Activated CD8-positive, alpha-beta memory T cell treated with anti-CD3 and anti-CD28 coated beads, Interleukin-2, amount 10 ng/mL, durations not matched to agents 7 days and 5 days (primary cell): Measurements from ENCODE around the gene NR3C2. TPM values are rescaled to one million over a fixed set of nuclear protein-coding genes. Genes with fewer than 3 reads are reported as not detected.

ENCODE experiments used
- ATAC-seq: fragments of 150-1000 bp; cut with Tn5 transposase; one replicate; pipeline ENCODE4 v1.10.0; 2021; ENCODE audit warnings: moderate library complexity
- CTCF ChIA-PET: fragments of 350-600 bp; sonication (Branson Sonifier 250); formaldehyde crosslinking; loops from one replicate; lab custom pipeline; 2021; ENCODE audit warnings: antibody characterized with exemption; lab: Charles Lee
- DNase-seq: peaks from one replicate; pipeline ENCODE4 v3.0.0-alpha.2; 2020
- H3K27ac Mint-ChIP-seq: one replicate; pipeline ENCODE4 v1.8.0; 2021; ENCODE audit warnings: mild to moderate bottlenecking, mixed read lengths
- H3K27me3 Mint-ChIP-seq: one replicate; pipeline ENCODE4 v1.8.0; 2021; ENCODE audit warnings: mixed read lengths
- H3K36me3 Mint-ChIP-seq: one replicate; pipeline ENCODE4 v1.8.0; 2021; ENCODE audit warnings: mild to moderate bottlenecking, mixed read lengths
- H3K4me1 Mint-ChIP-seq: one replicate; pipeline ENCODE4 v1.8.0; 2021; ENCODE audit warnings: mixed read lengths
- H3K4me3 Mint-ChIP-seq: one replicate; pipeline ENCODE4 v1.8.0; 2021; ENCODE audit warnings: mild to moderate bottlenecking, moderate library complexity, mixed read lengths
- H3K9me3 Mint-ChIP-seq: one replicate; pipeline ENCODE4 v1.8.0; 2022; ENCODE audit warnings: low read depth, mixed read lengths
- total RNA-seq, 2 experiments: library from RNA; stranded (reverse); gene quantifications; one replicate each; pipeline ENCODE4 v1.2.3, GENCODE V29; 2021

The NR3C2 gene
- 1 to 10 TPM; 2.2 to 9.0 TPM for total RNA-seq

GRCh38 chr4:148441986-148442831 is at the start of gene NR3C2:
Gene NR3C2 (minus strand): TSS chr4:148442414.
- ATAC-seq (peak; percentile 90), DNase-seq (peak; percentile 99)
- H3K9me3 Mint-ChIP-seq = no peaks in the 10 kb centered on the region
- no peaks in the 10 kb centered on the region for H3K36me3 Mint-ChIP-seq
- CTCF ChIA-PET = interaction anchor here (1.1 to 2.2 kb wide), 4 partner anchors 88 to 575 kb away, joined by 3 to 13 read pairs (median 4); no protein-coding TSS in a partner anchor
- peaks cover 27% of the 10 kb centered on the region for H3K4me1 Mint-ChIP-seq
- peak within 1 kb of the TSS; percentile 89 for H3K27ac Mint-ChIP-seq
- H3K27me3 Mint-ChIP-seq = peaks cover 21% of the 10 kb centered on the region
- peak within 1 kb of the TSS; percentile 93 for H3K4me3 Mint-ChIP-seq

GRCh38 chr4:148487181-148487580 is 45.0 kb upstream of the NR3C2 start:
- ATAC-seq (no peak), DNase-seq (no peak)
- Mint-ChIP-seq H3K9me3 (no peaks in the 10 kb centered on the region), H3K4me3 (no peak overlapping the region), H3K27ac (no peak overlapping the region), H3K4me1 (no peaks in the 10 kb centered on the region), H3K36me3 (no peaks in the 10 kb centered on the region), H3K27me3 (no peaks in the 10 kb centered on the region)
- CTCF ChIA-PET = no interaction called here

- CTCF ChIA-PET = no interaction called here
- no peaks in the 10 kb centered on the region for H3K9me3 Mint-ChIP-seq
- ATAC-seq (no peak), DNase-seq (no peak)
- H3K27me3 Mint-ChIP-seq = peaks cover 4% of the 10 kb centered on the region
- no peak overlapping the region for H3K4me3 Mint-ChIP-seq
- H3K27ac Mint-ChIP-seq = no peak overlapping the region
- no peaks in the 10 kb centered on the region for H3K36me3 Mint-ChIP-seq
- H3K4me1 Mint-ChIP-seq = no peaks in the 10 kb centered on the region
Observed at GRCh38 chr4:148481636-148482035, 39.4 kb upstream of the NR3C2 start.

- no peak overlapping the region for H3K4me3 Mint-ChIP-seq
- no peak overlapping the region for H3K27ac Mint-ChIP-seq
- ATAC-seq (no peak), DNase-seq (no peak)
- no peaks in the 10 kb centered on the region for H3K9me3 Mint-ChIP-seq
- no peaks in the 10 kb centered on the region for H3K4me1 Mint-ChIP-seq
- no peaks in the 10 kb centered on the region for H3K36me3 Mint-ChIP-seq
- peaks cover 4% of the 10 kb centered on the region for H3K27me3 Mint-ChIP-seq
- CTCF ChIA-PET = no interaction called here
Observed at GRCh38 chr4:148477276-148477675, 35.1 kb upstream of the NR3C2 start.

GRCh38 chr4:148469938-148470337 is 27.7 kb upstream of the NR3C2 start:
- no peak overlapping the region for H3K4me3 Mint-ChIP-seq
- no peaks in the 10 kb centered on the region for H3K9me3 Mint-ChIP-seq
- H3K27ac Mint-ChIP-seq = no peak overlapping the region
- H3K27me3 Mint-ChIP-seq = peaks cover 3% of the 10 kb centered on the region
- ATAC-seq (no peak), DNase-seq (no peak)
- no peaks in the 10 kb centered on the region for H3K4me1 Mint-ChIP-seq
- H3K36me3 Mint-ChIP-seq = no peaks in the 10 kb centered on the region
- CTCF ChIA-PET = no interaction called here

- DNase-seq (no peak), ATAC-seq (no peak)
- CTCF ChIA-PET = no interaction called here
- Mint-ChIP-seq H3K9me3 (peaks cover 5% of the 10 kb centered on the region), H3K4me1 (no peaks in the 10 kb centered on the region), H3K27ac (no peak overlapping the region), H3K36me3 (no peaks in the 10 kb centered on the region), H3K27me3 (peaks cover 8% of the 10 kb centered on the region), H3K4me3 (no peak overlapping the region)
Observed at GRCh38 chr4:148454835-148455234, 12.6 kb upstream of the NR3C2 start.

- Mint-ChIP-seq H3K4me3 (no peak overlapping the region), H3K4me1 (no peaks in the 10 kb centered on the region), H3K9me3 (peaks cover 5% of the 10 kb centered on the region), H3K27me3 (peaks cover 9% of the 10 kb centered on the region), H3K27ac (no peak overlapping the region), H3K36me3 (no peaks in the 10 kb centered on the region)
- ATAC-seq = no peak
- DNase-seq = no peak
- CTCF ChIA-PET = no interaction called here
Observed at GRCh38 chr4:148453833-148454232, 11.6 kb upstream of the NR3C2 start.

GRCh38 chr4:148452970-148453369 is 10.8 kb upstream of the NR3C2 start:
- H3K27ac Mint-ChIP-seq = no peak overlapping the region
- DNase-seq = no peak
- H3K4me1 Mint-ChIP-seq = no peaks in the 10 kb centered on the region
- CTCF ChIA-PET = no interaction called here
- no peak overlapping the region for H3K4me3 Mint-ChIP-seq
- no peak for ATAC-seq
- H3K9me3 Mint-ChIP-seq = peaks cover 5% of the 10 kb centered on the region
- H3K27me3 Mint-ChIP-seq = peaks cover 9% of the 10 kb centered on the region
- H3K36me3 Mint-ChIP-seq = no peaks in the 10 kb centered on the region

GRCh38 chr4:148449921-148450320 is 7.7 kb upstream of the NR3C2 start:
- H3K27ac Mint-ChIP-seq = no peak overlapping the region
- H3K4me1 Mint-ChIP-seq = peaks cover 9% of the 10 kb centered on the region
- H3K9me3 Mint-ChIP-seq = peaks cover 4% of the 10 kb centered on the region
- no peaks in the 10 kb centered on the region for H3K36me3 Mint-ChIP-seq
- H3K4me3 Mint-ChIP-seq = no peak overlapping the region
- H3K27me3 Mint-ChIP-seq = peaks cover 27% of the 10 kb centered on the region
- CTCF ChIA-PET = no interaction called here
- DNase-seq (no peak), ATAC-seq (no peak)

GRCh38 chr4:148448141-148448540 is 5.9 kb upstream of the NR3C2 start:
- no peak for ATAC-seq
- H3K9me3 Mint-ChIP-seq = no peaks in the 10 kb centered on the region
- H3K4me3 Mint-ChIP-seq = no peak overlapping the region
- no peak for DNase-seq
- no peaks in the 10 kb centered on the region for H3K36me3 Mint-ChIP-seq
- peaks cover 27% of the 10 kb centered on the region for H3K27me3 Mint-ChIP-seq
- H3K27ac Mint-ChIP-seq = no peak overlapping the region
- CTCF ChIA-PET = interaction anchor here (0.6 kb wide), 1 partner anchor 11 kb away, joined by 4 read pairs; no protein-coding TSS in a partner anchor
- H3K4me1 Mint-ChIP-seq = peaks cover 9% of the 10 kb centered on the region

- Mint-ChIP-seq H3K9me3 (no peaks in the 10 kb centered on the region), H3K4me3 (no peak overlapping the region), H3K27ac (no peak overlapping the region), H3K36me3 (no peaks in the 10 kb centered on the region), H3K4me1 (peaks cover 9% of the 10 kb centered on the region), H3K27me3 (peaks cover 27% of the 10 kb centered on the region)
- ATAC-seq = no peak
- DNase-seq = no peak
- CTCF ChIA-PET = interaction anchor here (0.6 kb wide), 1 partner anchor 11 kb away, joined by 4 read pairs; no protein-coding TSS in a partner anchor
Observed at GRCh38 chr4:148447681-148448080, 5.5 kb upstream of the NR3C2 start.

GRCh38 chr4:148445860-148446330 is 3.7 kb upstream of the NR3C2 start:
- no peaks in the 10 kb centered on the region for H3K36me3 Mint-ChIP-seq
- H3K4me1 Mint-ChIP-seq = peaks cover 15% of the 10 kb centered on the region
- ATAC-seq = no peak
- peaks cover 25% of the 10 kb centered on the region for H3K27me3 Mint-ChIP-seq
- H3K27ac Mint-ChIP-seq = peak overlapping the region; percentile 73
- DNase-seq = no peak
- CTCF ChIA-PET = interaction anchor here (1.1 kb wide), 1 partner anchor 462 kb away, joined by 4 read pairs; no protein-coding TSS in a partner anchor
- H3K9me3 Mint-ChIP-seq = no peaks in the 10 kb centered on the region
- H3K4me3 Mint-ChIP-seq = peak overlapping the region; percentile 77

GRCh38 chr4:148445071-148445859 is 3.1 kb upstream of the NR3C2 start:
- H3K4me3 Mint-ChIP-seq = peak overlapping the region; percentile 77
- no peaks in the 10 kb centered on the region for H3K36me3 Mint-ChIP-seq
- no peaks in the 10 kb centered on the region for H3K9me3 Mint-ChIP-seq
- CTCF ChIA-PET = no interaction called here
- peaks cover 19% of the 10 kb centered on the region for H3K4me1 Mint-ChIP-seq
- ATAC-seq = peak; percentile 24
- H3K27me3 Mint-ChIP-seq = peaks cover 26% of the 10 kb centered on the region
- peak; percentile 79 for DNase-seq
- peak overlapping the region; percentile 73 for H3K27ac Mint-ChIP-seq
